Fibroblast of lung (primary cell): ENCODE data around the gene TEAD3. TPM values are rescaled to one million over a fixed set of nuclear protein-coding genes. Genes with fewer than 3 reads are reported as not detected.

Source experiments
- DNase-seq, 2 donors: peaks; one replicate each; pipeline versions ENCODE4 v3.0.0 to v3.0.0-alpha.2; 2010; ENCODE audit warnings: low read depth in 2 of 2
- H2AFZ ChIP-seq: 2 replicates; pipeline ENCODE4 v1.5.1; 2012; ENCODE audit warnings: low read length, control low read depth, inconsistent platforms
- H3K27ac ChIP-seq: 2 replicates; pipeline ENCODE4 v1.5.1; 2011; ENCODE audit warnings: low read length, control low read depth; ENCODE audit not compliant: insufficient read depth
- H3K27me3 ChIP-seq: 2 replicates; pipeline ENCODE4 v1.5.1; 2011; ENCODE audit warnings: mild to moderate bottlenecking, low read length; ENCODE audit not compliant: control insufficient read depth, insufficient read depth
- H3K36me3 ChIP-seq: 2 replicates; pipeline ENCODE4 v1.5.1; 2011; ENCODE audit warnings: low read length; ENCODE audit not compliant: control insufficient read depth, insufficient read depth
- H3K4me1 ChIP-seq: 2 replicates; pipeline ENCODE4 v1.5.1; 2011; ENCODE audit warnings: low read length; ENCODE audit not compliant: control insufficient read depth, insufficient read depth; ENCODE audit errors: extremely low read depth
- H3K4me2 ChIP-seq: 2 replicates; pipeline ENCODE4 v1.5.1; 2011; ENCODE audit warnings: low read length, control low read depth; ENCODE audit not compliant: insufficient read depth; ENCODE audit errors: extremely low read depth
- H3K4me3 ChIP-seq, 4 experiments: fragments of 200-600 bp in 1 of 4; sonication (generic) in 1 of 4; replicated peaks in 1 of 4; 2 replicates each; pipeline ENCODE4 v1.5.1; 2011 to 2016; ENCODE audit warnings: low read length in 4 of 4, low read depth in 3 of 4, mild to moderate bottlenecking in 3 of 4, control low read depth in 2 of 4, inconsistent platforms in 1 of 4, mixed read lengths in 1 of 4; ENCODE audit not compliant: insufficient read depth in 1 of 4; ENCODE audit errors: control extremely low read depth in 1 of 4
- H3K79me2 ChIP-seq: 2 replicates; pipeline ENCODE4 v1.5.1; 2012; ENCODE audit warnings: mild to moderate bottlenecking, low read length, inconsistent platforms; ENCODE audit not compliant: control insufficient read depth, insufficient read depth
- H3K9ac ChIP-seq: 2 replicates; pipeline ENCODE4 v1.5.1; 2011; ENCODE audit warnings: mild to moderate bottlenecking, low read length, control low read depth; ENCODE audit not compliant: insufficient read depth
- H3K9me3 ChIP-seq: 2 replicates; pipeline ENCODE4 v1.5.1; 2012; ENCODE audit warnings: low read depth, low read length; ENCODE audit not compliant: control insufficient read depth, insufficient read depth
- H4K20me1 ChIP-seq: 2 replicates; pipeline ENCODE4 v1.5.1; 2011; ENCODE audit warnings: low read length; ENCODE audit not compliant: control insufficient read depth, insufficient read depth; ENCODE audit errors: extremely low read depth
- CTCF ChIP-seq, 2 donors: IDR thresholded peaks in 1 of 2; conservative IDR thresholded peaks in 1 of 2; 1 replicate in 1 of 2; 2 replicates in 1 of 2; pipeline ENCODE4 v1.5.1; 2011 to 2012; ENCODE audit warnings: low read length in 2 of 2, control low read depth in 1 of 2, inconsistent platforms in 1 of 2, low read depth in 1 of 2, mild to moderate bottlenecking in 1 of 2
- EZH2 ChIP-seq: IDR thresholded peaks from 2 replicates; pipeline ENCODE4 v1.5.1; 2012; ENCODE audit warnings: low read length, control low read depth, mild to moderate bottlenecking; ENCODE audit errors: missing control alignments
- polyA plus RNA-seq, 2 donors: library from polyadenylated mRNA; depleted of rRNA in 1 of 2; stranded (reverse) in 1 of 2; unstranded in 1 of 2; fragments of >200 nt; gene quantifications; 2 replicates each; pipeline ENCODE4 v1.2.1, GENCODE V29; 2011 to 2012; ENCODE audit warnings: missing spikeins in 1 of 2
- total RNA-seq: library from RNA; depleted of rRNA; stranded (reverse); fragments of >200 nt; gene quantifications from 2 replicates; pipeline ENCODE4 v1.2.1, GENCODE V29; 2014

Gene TEAD3
- total and polyA plus RNA-seq, 2 donors (not counting 1 experiment from before 2014, with no cell fraction given), result 9.6 to 26.7 TPM

- H3K9ac ChIP-seq, result no peak overlapping the region
- DNase-seq, result no peak
- H3K9me3 ChIP-seq, result no peaks in the 10 kb centered on the region
- H2AFZ ChIP-seq, result no peak overlapping the region
- no peak overlapping the region for H3K27ac ChIP-seq
- H3K36me3 ChIP-seq, result peaks cover 25% of the 10 kb centered on the region
- H3K4me1 ChIP-seq, result no peaks in the 10 kb centered on the region
- H3K4me2 ChIP-seq, result no peak overlapping the region
- H3K4me3 ChIP-seq, result no peak overlapping the region
- no peaks in the 10 kb centered on the region for H4K20me1 ChIP-seq
- no peaks in the 10 kb centered on the region for H3K27me3 ChIP-seq
- no peaks in the 10 kb centered on the region for H3K79me2 ChIP-seq
- TF ChIP-seq CTCF (conservative IDR thresholded peaks at IDR 0.05 in 1 of 2, IDR thresholded peaks at IDR 0.05 in 1 of 2; ENCODE audit: low read depth in 1 of 2, low read length in 2 of 2) (no peak), EZH2 (no peak)
Measured at GRCh38 chr6:35477551-35478179, 19.2 kb downstream of the TEAD3 start.

GRCh38 chr6:35477028-35477427 is 19.9 kb downstream of the TEAD3 start:
- H2AFZ ChIP-seq, result no peak overlapping the region
- no peaks in the 10 kb centered on the region for H3K79me2 ChIP-seq
- H3K4me1 ChIP-seq, result peaks cover 3% of the 10 kb centered on the region
- H3K4me2 ChIP-seq, result no peak overlapping the region
- no peak overlapping the region for H3K27ac ChIP-seq
- H4K20me1 ChIP-seq, result no peaks in the 10 kb centered on the region
- no peak overlapping the region for H3K4me3 ChIP-seq
- H3K36me3 ChIP-seq, result peaks cover 28% of the 10 kb centered on the region
- no peak for DNase-seq
- H3K9ac ChIP-seq, result no peak overlapping the region
- no peaks in the 10 kb centered on the region for H3K27me3 ChIP-seq
- TF ChIP-seq EZH2 (no peak), CTCF (conservative IDR thresholded peaks at IDR 0.05 in 1 of 2, IDR thresholded peaks at IDR 0.05 in 1 of 2; ENCODE audit: low read depth in 1 of 2, low read length in 2 of 2) (no peak)
- no peaks in the 10 kb centered on the region for H3K9me3 ChIP-seq

GRCh38 chr6:35476004-35476403 is 20.9 kb downstream of the TEAD3 start:
- H3K9me3 ChIP-seq, result no peaks in the 10 kb centered on the region
- H2AFZ ChIP-seq, result no peak overlapping the region
- H3K4me2 ChIP-seq, result no peak overlapping the region
- TF ChIP-seq CTCF (conservative IDR thresholded peaks at IDR 0.05 in 1 of 2, IDR thresholded peaks at IDR 0.05 in 1 of 2; ENCODE audit: low read depth in 1 of 2, low read length in 2 of 2), result no peak
- TF ChIP-seq EZH2, result no peak
- H3K79me2 ChIP-seq, result peaks cover 1% of the 10 kb centered on the region
- peaks cover 28% of the 10 kb centered on the region for H3K36me3 ChIP-seq
- no peaks in the 10 kb centered on the region for H4K20me1 ChIP-seq
- no peak for DNase-seq
- H3K9ac ChIP-seq, result no peak overlapping the region
- peaks cover 7% of the 10 kb centered on the region for H3K4me1 ChIP-seq
- no peak overlapping the region for H3K4me3 ChIP-seq
- H3K27me3 ChIP-seq, result no peaks in the 10 kb centered on the region
- H3K27ac ChIP-seq, result no peak overlapping the region
